SK-N-SH (cell line): ENCODE data around the gene ADCY6.

Experiments used
- CHD2 ChIP-seq: fragments of 150-350 bp; IDR thresholded peaks from 2 replicates; pipeline ENCODE4 v1.6.1; 2018; ENCODE audit warnings: low read length; ENCODE audit not compliant: partially characterized antibody
- CTCF ChIP-seq: fragments of 200-600 bp; sonication (generic); IDR thresholded peaks from 2 replicates; pipeline ENCODE4 v1.6.1; 2017; ENCODE audit warnings: antibody characterized with exemption, mild to moderate bottlenecking, moderate library complexity
- EP300 ChIP-seq, 2 experiments: IDR thresholded peaks; 2 replicates each; pipeline versions ENCODE4 v1.4.0 to v1.6.1; 2012; ENCODE audit warnings: borderline replicate concordance in 1 of 2, low read depth in 1 of 2, low read length in 1 of 2
- EZH2phosphoT487 ChIP-seq: fragments of 200-600 bp; sonication (generic); IDR thresholded peaks from 2 replicates; pipeline ENCODE4 v1.6.1; 2017; ENCODE audit warnings: low read depth, mixed run types, mild to moderate bottlenecking, antibody characterized with exemption, moderate library complexity, borderline replicate concordance
- GABPA ChIP-seq: IDR thresholded peaks from 2 replicates; pipeline ENCODE4 v1.4.0; 2012; ENCODE audit warnings: low read depth, mild to moderate bottlenecking
- POLR2AphosphoS5 ChIP-seq: IDR thresholded peaks from 2 replicates; pipeline ENCODE4 v1.6.1; 2012; ENCODE audit warnings: low read depth, low read length
- REST ChIP-seq: IDR thresholded peaks from 2 replicates; pipeline ENCODE4 v1.6.1; 2012; ENCODE audit warnings: mild to moderate bottlenecking, low read depth, low read length, moderate library complexity
- RFX5 ChIP-seq: IDR thresholded peaks from 2 replicates; pipeline ENCODE4 v1.6.1; 2012; ENCODE audit warnings: mild to moderate bottlenecking, improper control_type of control experiment, low read length
- RXRA ChIP-seq: IDR thresholded peaks from 2 replicates; pipeline ENCODE4 v1.4.0; 2012; ENCODE audit warnings: low read depth, mild to moderate bottlenecking, borderline replicate concordance
- SIN3A ChIP-seq: IDR thresholded peaks from 2 replicates; pipeline ENCODE4 v1.6.1; 2012; ENCODE audit warnings: low read depth, mild to moderate bottlenecking, low read length, moderate library complexity, borderline replicate concordance
- TAF1 ChIP-seq: IDR thresholded peaks from 2 replicates; pipeline ENCODE4 v1.6.1; 2012; ENCODE audit warnings: low read depth, mild to moderate bottlenecking, low read length, moderate library complexity, borderline replicate concordance

GRCh38 chr12:48777501-48778400 lies 11.1 kb downstream of the ADCY6 start:
- no peak for TF ChIP-seq POLR2AphosphoS5
- no peak for TF ChIP-seq SIN3A
- no peak for TF ChIP-seq REST
- TF ChIP-seq CHD2 = no peak
- TF ChIP-seq CTCF = no peak
- no peak for TF ChIP-seq RFX5
- no peak for TF ChIP-seq EZH2phosphoT487
- no peak for TF ChIP-seq EP300 (IDR thresholded peaks at IDR 0.05; ENCODE audit: borderline replicate concordance in 1 of 2, low read depth in 1 of 2, low read length in 1 of 2)
- TF ChIP-seq RXRA = no peak
- no peak for TF ChIP-seq GABPA
- no peak for TF ChIP-seq TAF1
